GM23248 (cell line): ENCODE measurements around the gene HCN2.

Source experiments
- EZH2 ChIP-seq: fragments of 200-600 bp; sonication (generic); IDR thresholded peaks from 2 replicates; pipeline ENCODE4 v1.6.1; 2018; ENCODE audit warnings: antibody characterized with exemption, mild to moderate bottlenecking; ENCODE audit not compliant: insufficient read depth, poor library complexity, severe bottlenecking
- EZH2phosphoT487 ChIP-seq: fragments of 200-600 bp; sonication (generic); IDR thresholded peaks from 2 replicates; pipeline ENCODE4 v1.6.1; 2018; ENCODE audit warnings: antibody characterized with exemption, moderate library complexity, mild to moderate bottlenecking, low read depth; ENCODE audit not compliant: insufficient read depth

DNA sequence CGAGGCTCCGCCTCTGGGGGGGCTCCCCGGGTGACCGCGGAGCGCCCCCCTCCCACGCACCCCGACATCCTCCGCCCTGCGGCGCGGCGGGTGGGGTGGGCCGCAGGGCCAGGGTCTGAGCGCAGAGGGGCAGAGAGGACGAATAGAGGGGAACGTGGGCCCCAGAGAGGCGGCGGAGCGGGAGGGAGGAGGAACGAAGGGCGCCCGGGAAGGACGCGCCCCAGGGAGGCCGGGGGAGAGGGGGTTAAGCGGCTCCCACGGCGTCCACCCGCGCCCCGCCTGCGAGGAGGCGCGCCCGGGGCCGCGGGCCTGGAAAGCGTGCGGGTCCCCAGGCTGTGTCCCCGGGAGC lies 1.0 kb downstream of the HCN2 start:
- TF ChIP-seq EZH2 (no peak), EZH2phosphoT487 (no peak)
